Aorta (tissue), 5 donors: Measurements from ENCODE around the gene NAV1. TPM values are rescaled to one million over a fixed set of nuclear protein-coding genes. Genes with fewer than 3 reads are reported as not detected.
A peak's percentile ranks its signal among the peaks of the same experiment; 100 is the strongest.

Experiments
- ATAC-seq: fragments of 200-7000 bp; cut with Tn5 transposase; one replicate; pipeline ENCODE4 v1.9.1; 2022; ENCODE audit warnings: moderate library complexity; ENCODE audit not compliant: low FRiP score
- DNase-seq, 2 donors: peaks; one replicate each; pipeline ENCODE4 v3.0.0-alpha.2; 2020
- H3K27ac ChIP-seq, 2 donors: one replicate each; pipeline ENCODE4 v1.5.1; 2013; ENCODE audit warnings: low read length in 2 of 2, mild to moderate bottlenecking in 2 of 2, moderate library complexity in 2 of 2, control low read depth in 1 of 2, inconsistent platforms in 1 of 2, low read depth in 1 of 2
- H3K27me3 ChIP-seq, 2 donors: one replicate each; pipeline ENCODE4 v1.6.1; 2013; ENCODE audit warnings: control low read depth in 1 of 2, low read length in 1 of 2, mild to moderate bottlenecking in 1 of 2, moderate library complexity in 1 of 2; ENCODE audit not compliant: insufficient read depth in 2 of 2, control insufficient read depth in 1 of 2
- H3K36me3 ChIP-seq, 2 donors: one replicate each; pipeline ENCODE4 v1.6.1; 2013; ENCODE audit warnings: control low read depth in 1 of 2, low read length in 1 of 2, mild to moderate bottlenecking in 1 of 2; ENCODE audit not compliant: insufficient read depth in 2 of 2, control insufficient read depth in 1 of 2
- H3K4me1 ChIP-seq, 2 donors: one replicate each; pipeline ENCODE4 v1.6.1; 2013; ENCODE audit warnings: low read length in 2 of 2, control low read depth in 1 of 2, mild to moderate bottlenecking in 1 of 2, moderate library complexity in 1 of 2; ENCODE audit not compliant: insufficient read depth in 2 of 2, control insufficient read depth in 1 of 2
- H3K4me3 ChIP-seq, 2 donors: one replicate each; pipeline ENCODE4 v1.5.1; 2013; ENCODE audit warnings: low read length in 2 of 2, control low read depth in 1 of 2, mild to moderate bottlenecking in 1 of 2
- H3K9me3 ChIP-seq: one replicate; pipeline ENCODE4 v1.6.1; 2013; ENCODE audit warnings: mild to moderate bottlenecking, low read length; ENCODE audit not compliant: control insufficient read depth
- WGBS, 2 donors: extraction: QIAGEN DNeasy Blood & Tissue Kit; methylation state at CpG; one replicate each; pipeline ENCODE4 v1.1.7; 2013; 5-methylcytosine and 5-hydroxymethylcytosine counted together
- intact Hi-C, 2 donors: fragments of 100-400 bp; cut with DNase I; formaldehyde crosslinking; loops; one replicate each; pipeline versions ENCODE4 v1.14.2 to v1.15.0; 2022
- polyA plus RNA-seq, 2 donors: library from polyadenylated mRNA; stranded (reverse); fragments of 200-250 nt; gene quantifications; one replicate each; pipeline ENCODE4 v1.2.3, GENCODE V29; 2013
- total RNA-seq, 2 donors: library from RNA; stranded (reverse); fragmentation: NEBNext Ultra II Directional; extraction: Animal tissue kit (Norgen Biotek cat#: 25700); gene quantifications; one replicate each; pipeline ENCODE4 v1.2.1, GENCODE V29; 2021
- donor health status: healthy with polysubstance abuse.
- donor health status: Bipolar disorder and iron deficiency.
- donor health status: DM: no; HTN: no; CAD: no.
- donor health status: DM: no; HTN: no; CAD: no.
- donor health status: DM: yes; HTN: yes; CAD: no.

Gene NAV1
- total and polyA plus RNA-seq, 4 donors, result 8.3 to 236 (median 100) TPM

DNA sequence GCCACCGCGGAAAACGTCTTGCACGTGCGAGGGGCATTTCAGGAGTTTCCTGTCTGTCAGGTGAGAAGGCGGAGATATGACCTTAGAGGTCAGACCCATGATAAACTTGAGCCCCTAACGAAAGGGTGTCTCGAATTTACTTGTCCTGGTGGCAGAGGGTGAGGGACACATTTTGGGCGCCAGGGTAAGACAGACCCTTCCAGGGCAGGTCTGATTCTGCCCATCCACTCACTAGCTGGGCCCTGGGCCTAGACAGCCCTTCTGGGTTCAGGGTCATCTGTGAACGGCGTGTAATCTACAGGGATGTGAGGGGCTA is 31.6 kb upstream of the NAV1 start:
- no peak overlapping the region for H3K4me3 ChIP-seq
- intact Hi-C loops, result no loop called here
- H3K4me1 ChIP-seq, result no peaks in the 10 kb centered on the region
- H3K27ac ChIP-seq, result peak overlapping the region; percentile 61 to 87
- no peaks in the 10 kb centered on the region for H3K36me3 ChIP-seq
- no peak for DNase-seq
- H3K9me3 ChIP-seq, result no peaks in the 10 kb centered on the region
- no peak for ATAC-seq
- 43 to 45% methylated on average over 11 of the region's 11 CpGs for whole genome bisulfite sequencing, 2 donors
- H3K27me3 ChIP-seq, result no peaks in the 10 kb centered on the region

GRCh38 chr1:201508809-201509208 is 30.1 kb upstream of the NAV1 start:
- Histone ChIP-seq H3K27ac (no peak overlapping the region), H3K27me3 (no peaks in the 10 kb centered on the region), H3K4me3 (no peak overlapping the region), H3K36me3 (no peaks in the 10 kb centered on the region), H3K9me3 (no peaks in the 10 kb centered on the region), H3K4me1 (peaks cover 0 to 2% of the 10 kb centered on the region in 2 donors)
- 91 to 94% methylated on average over 2 of the region's 2 CpGs for WGBS, 2 donors
- intact Hi-C loops, result no loop called here
- ATAC-seq (no peak), DNase-seq (no peak)

DNA sequence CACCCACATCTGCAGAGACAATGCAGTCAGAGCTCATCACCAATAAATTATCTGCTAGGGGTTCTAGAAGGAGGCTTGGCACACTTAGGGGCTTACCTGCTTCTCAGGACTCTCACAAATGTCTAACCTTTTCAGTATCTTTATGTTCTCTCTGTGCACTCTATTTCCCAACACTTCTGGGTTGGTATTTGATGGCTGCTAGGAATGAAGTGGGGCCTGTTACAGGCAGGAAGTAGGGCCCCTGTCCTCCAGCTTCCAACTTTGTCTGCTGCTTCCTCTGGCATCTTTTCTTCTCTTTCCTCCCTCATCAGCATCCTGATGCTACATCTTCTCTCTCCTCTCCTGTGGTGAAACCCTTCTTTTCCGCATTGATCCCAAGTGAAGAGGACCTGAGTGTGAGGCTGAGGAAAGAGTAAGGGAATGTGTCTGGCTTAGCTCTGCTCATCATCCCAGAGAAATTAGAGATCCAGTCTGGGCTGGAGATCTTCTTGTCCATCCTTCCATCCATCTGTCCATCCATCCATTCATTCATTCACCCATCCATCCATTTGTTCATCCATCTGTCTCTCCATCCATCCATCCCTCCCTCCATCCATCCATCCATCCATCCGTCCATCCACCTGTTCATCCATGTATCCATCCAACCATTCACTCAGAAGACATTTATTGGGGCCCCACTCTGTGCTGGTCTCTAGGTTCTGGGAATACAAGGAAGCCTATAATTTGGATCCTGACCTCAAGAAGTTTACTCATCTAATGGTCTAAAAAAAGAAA is 29.1 kb upstream of the NAV1 start:
- Histone ChIP-seq H3K27me3 (no peaks in the 10 kb centered on the region), H3K36me3 (no peaks in the 10 kb centered on the region), H3K4me1 (peaks cover 0 to 2% of the 10 kb centered on the region in 2 donors), H3K9me3 (no peaks in the 10 kb centered on the region), H3K4me3 (no peak overlapping the region), H3K27ac (no peak overlapping the region)
- DNase-seq (no peak), ATAC-seq (no peak)
- WGBS, 2 donors, result 94 to 96% methylated on average over 2 of the region's 2 CpGs
- intact Hi-C loops, result loop anchor here in 1 of 2 donors (5.0 kb wide), 1 partner anchor 62 kb away; no protein-coding TSS in a partner anchor

DNA sequence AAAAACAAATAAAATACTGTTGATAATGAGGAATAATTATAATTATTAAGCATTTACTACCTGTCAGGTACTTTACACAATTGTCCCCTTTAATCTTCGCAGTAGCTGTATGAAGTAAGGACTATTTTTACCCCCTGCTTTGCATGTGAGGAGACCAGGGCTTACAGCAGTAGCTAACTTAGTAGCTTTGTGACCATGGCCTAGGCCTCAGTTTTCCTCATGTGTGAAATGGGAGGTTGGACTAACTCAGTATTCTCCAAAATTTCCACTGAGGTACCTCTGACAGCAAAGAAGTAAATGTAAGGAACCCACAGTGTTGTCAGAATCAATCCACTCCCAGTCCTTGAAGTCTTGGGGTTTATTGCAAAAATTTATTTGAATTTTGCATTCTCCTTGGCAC is 28.2 kb upstream of the NAV1 start:
- no peaks in the 10 kb centered on the region for H3K36me3 ChIP-seq
- peaks cover 0 to 2% of the 10 kb centered on the region in 2 donors for H3K4me1 ChIP-seq
- 97% methylated on average over 1 of the region's 1 CpG for WGBS, 2 donors
- H3K9me3 ChIP-seq, result no peaks in the 10 kb centered on the region
- DNase-seq, result no peak
- H3K4me3 ChIP-seq, result no peak overlapping the region
- intact Hi-C loops, result loop anchor here in 1 of 2 donors (5.0 kb wide), 1 partner anchor 63 kb away; no protein-coding TSS in a partner anchor
- no peak for ATAC-seq
- no peaks in the 10 kb centered on the region for H3K27me3 ChIP-seq
- H3K27ac ChIP-seq, result no peak overlapping the region

GRCh38 chr1:201511396-201511940 is 27.5 kb upstream of the NAV1 start:
- DNase-seq (no peak), ATAC-seq (no peak)
- Histone ChIP-seq H3K36me3 (no peaks in the 10 kb centered on the region), H3K27me3 (no peaks in the 10 kb centered on the region), H3K4me3 (no peak overlapping the region), H3K27ac (no peak overlapping the region), H3K9me3 (no peaks in the 10 kb centered on the region), H3K4me1 (peaks cover 0 to 2% of the 10 kb centered on the region in 2 donors)
- intact Hi-C loops, result loop anchor here in 1 of 2 donors (5.0 kb wide), 1 partner anchor 64 kb away; no protein-coding TSS in a partner anchor
- WGBS, 2 donors, result 69 to 77% methylated on average over 6 of the region's 6 CpGs

GRCh38 chr1:201511941-201512539 is 26.9 kb upstream of the NAV1 start:
- no peaks in the 10 kb centered on the region for H3K36me3 ChIP-seq
- no peaks in the 10 kb centered on the region for H3K27me3 ChIP-seq
- intact Hi-C loops, result loop anchor here (2.0 to 5.0 kb wide), 3 partner anchors 29 to 65 kb away; no protein-coding TSS in a partner anchor
- DNase-seq (peak; percentile 77 to 82), ATAC-seq (peak; percentile 79)
- WGBS, 2 donors, result 15 to 25% methylated on average over 5 to 6 of the region's 6 CpGs
- H3K4me1 ChIP-seq, result peaks cover 0 to 2% of the 10 kb centered on the region in 2 donors
- H3K27ac ChIP-seq, result peak overlapping the region in 1 of 2 donors; percentile 39
- H3K9me3 ChIP-seq, result no peaks in the 10 kb centered on the region
- H3K4me3 ChIP-seq, result no peak overlapping the region

GRCh38 chr1:201513498-201514243 is 25.3 kb upstream of the NAV1 start:
- Histone ChIP-seq H3K4me3 (no peak overlapping the region), H3K27ac (no peak overlapping the region), H3K36me3 (no peaks in the 10 kb centered on the region), H3K9me3 (no peaks in the 10 kb centered on the region), H3K27me3 (no peaks in the 10 kb centered on the region), H3K4me1 (peaks cover 0 to 2% of the 10 kb centered on the region in 2 donors)
- intact Hi-C loops, result loop anchor here (1.0 to 5.0 kb wide), 4 partner anchors 31 to 66 kb away; no protein-coding TSS in a partner anchor
- no peak for ATAC-seq
- no peak for DNase-seq
- WGBS, 2 donors, result 93 to 95% methylated on average over 6 of the region's 6 CpGs

GRCh38 chr1:201514466-201514865 is 24.5 kb upstream of the NAV1 start:
- intact Hi-C loops, result loop anchor here in 1 of 2 donors (5.0 kb wide), 1 partner anchor 67 kb away; no protein-coding TSS in a partner anchor
- H3K9me3 ChIP-seq, result no peaks in the 10 kb centered on the region

More at GRCh38 chr1:201514466-201514865, 24.5 kb upstream of the NAV1 start:
- Histone ChIP-seq H3K4me1 (peaks cover 0 to 2% of the 10 kb centered on the region in 2 donors), H3K36me3 (no peaks in the 10 kb centered on the region), H3K27me3 (no peaks in the 10 kb centered on the region), H3K27ac (no peak overlapping the region), H3K4me3 (no peak overlapping the region)
- 90 to 97% methylated on average over 2 of the region's 2 CpGs for WGBS, 2 donors
- no peak for DNase-seq
- no peak for ATAC-seq
